ENCODE data around the gene ATP8A1. TPM values are rescaled to one million over a fixed set of nuclear protein-coding genes. Genes with fewer than 3 reads are reported as not detected.

The ATP8A1 gene
- total and polyA plus RNA-seq, 2 donors from 2014 or later = 4.6 to 27.4 TPM

DNA sequence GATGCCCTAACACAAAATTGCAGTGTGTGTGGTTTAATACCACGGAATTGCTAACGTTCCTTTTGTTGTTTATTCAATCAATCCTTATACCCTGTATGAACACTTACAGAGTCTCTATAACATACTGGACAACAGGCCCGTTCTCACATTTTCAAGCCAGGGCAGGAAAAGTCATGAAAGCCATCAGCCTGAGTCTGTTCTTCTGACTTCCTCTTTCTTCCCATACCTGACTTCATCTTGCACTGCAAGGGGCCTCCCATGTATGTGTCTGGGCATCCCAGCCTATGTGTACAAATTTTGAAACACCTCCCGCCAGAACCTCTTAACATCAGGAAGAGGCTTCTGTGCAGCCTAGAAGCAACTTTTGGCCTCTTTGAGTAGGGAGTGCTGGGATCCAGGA, 264.5 kb downstream of the ATP8A1 start:
- Histone ChIP-seq H3K9ac (ENCODE audit: low read length in 3 of 3) (no peak overlapping the region), H3K27ac (ENCODE audit: low read depth in 2 of 2, low read length in 2 of 2) (peak overlapping the region; percentile 30 to 40), H3K4me3 (ENCODE audit: low read length in 3 of 3) (no peak overlapping the region), H3K36me3 (ENCODE audit: control insufficient read depth in 2 of 3, insufficient read depth in 3 of 3, low read length in 3 of 3) (no peaks in the 10 kb centered on the region), H3K4me1 (ENCODE audit: control insufficient read depth in 2 of 3, insufficient read depth in 2 of 3, low read depth in 1 of 3, low read length in 3 of 3) (peaks cover 6% of the 10 kb centered on the region in 3 donors), H3K27me3 (ENCODE audit: control insufficient read depth, insufficient read depth, low read length) (peaks cover 2% of the 10 kb centered on the region), H3K9me3 (ENCODE audit: control insufficient read depth in 2 of 3, insufficient read depth in 1 of 3, low read length in 3 of 3) (no peaks in the 10 kb centered on the region)
- DNase-seq = no peak
- TF ChIP-seq, protein P1, sequence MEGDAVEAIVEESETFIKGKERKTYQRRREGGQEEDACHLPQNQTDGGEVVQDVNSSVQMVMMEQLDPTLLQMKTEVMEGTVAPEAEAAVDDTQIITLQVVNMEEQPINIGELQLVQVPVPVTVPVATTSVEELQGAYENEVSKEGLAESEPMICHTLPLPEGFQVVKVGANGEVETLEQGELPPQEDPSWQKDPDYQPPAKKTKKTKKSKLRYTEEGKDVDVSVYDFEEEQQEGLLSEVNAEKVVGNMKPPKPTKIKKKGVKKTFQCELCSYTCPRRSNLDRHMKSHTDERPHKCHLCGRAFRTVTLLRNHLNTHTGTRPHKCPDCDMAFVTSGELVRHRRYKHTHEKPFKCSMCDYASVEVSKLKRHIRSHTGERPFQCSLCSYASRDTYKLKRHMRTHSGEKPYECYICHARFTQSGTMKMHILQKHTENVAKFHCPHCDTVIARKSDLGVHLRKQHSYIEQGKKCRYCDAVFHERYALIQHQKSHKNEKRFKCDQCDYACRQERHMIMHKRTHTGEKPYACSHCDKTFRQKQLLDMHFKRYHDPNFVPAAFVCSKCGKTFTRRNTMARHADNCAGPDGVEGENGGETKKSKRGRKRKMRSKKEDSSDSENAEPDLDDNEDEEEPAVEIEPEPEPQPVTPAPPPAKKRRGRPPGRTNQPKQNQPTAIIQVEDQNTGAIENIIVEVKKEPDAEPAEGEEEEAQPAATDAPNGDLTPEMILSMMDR (IDR thresholded peaks at IDR 0.05; ENCODE audit: borderline replicate concordance, extremely low read depth, insufficient read depth) = no peak
- intact Hi-C loops (cut with DNase I) = no loop called here
- FAIRE-seq = no peak

DNA sequence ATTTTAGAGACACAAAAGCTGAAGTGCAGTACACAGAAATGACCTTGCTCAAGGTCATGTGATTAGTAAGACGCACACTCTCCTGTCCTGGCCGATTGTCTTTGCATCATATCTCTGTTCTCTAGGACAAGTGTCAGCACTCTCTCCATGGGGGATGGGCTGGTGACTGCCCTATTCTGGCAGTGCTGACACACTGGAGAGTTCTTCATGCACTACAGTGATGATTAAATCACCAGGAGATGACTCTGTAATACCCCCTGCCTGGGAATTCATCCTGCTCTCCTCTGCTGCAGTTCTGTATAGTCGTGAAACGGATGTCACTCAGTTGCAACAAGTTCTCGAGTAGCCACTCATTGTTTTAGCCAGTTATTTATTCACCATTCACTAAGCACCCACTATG, 264.9 kb downstream of the ATP8A1 start:
- FAIRE-seq = no peak
- H3K4me1 ChIP-seq (ENCODE audit: control insufficient read depth in 2 of 3, insufficient read depth in 2 of 3, low read depth in 1 of 3, low read length in 3 of 3) = peaks cover 6% of the 10 kb centered on the region in 3 donors
- TF ChIP-seq, protein P1 (IDR thresholded peaks at IDR 0.05; ENCODE audit: borderline replicate concordance, extremely low read depth, insufficient read depth) = no peak
- H3K9me3 ChIP-seq (ENCODE audit: control insufficient read depth in 2 of 3, insufficient read depth in 1 of 3, low read length in 3 of 3) = no peaks in the 10 kb centered on the region
- no peak overlapping the region for H3K9ac ChIP-seq (ENCODE audit: low read length in 3 of 3)
- peak in 1 of 5 donors; percentile 42 for DNase-seq
- intact Hi-C loops (cut with DNase I) = no loop called here
- H3K27me3 ChIP-seq (ENCODE audit: control insufficient read depth, insufficient read depth, low read length) = peaks cover 2% of the 10 kb centered on the region
- H3K4me3 ChIP-seq (ENCODE audit: low read length in 3 of 3) = no peak overlapping the region
- peak overlapping the region; percentile 30 to 40 for H3K27ac ChIP-seq (ENCODE audit: low read depth in 2 of 2, low read length in 2 of 2)
- no peaks in the 10 kb centered on the region for H3K36me3 ChIP-seq (ENCODE audit: control insufficient read depth in 2 of 3, insufficient read depth in 3 of 3, low read length in 3 of 3)

DNA sequence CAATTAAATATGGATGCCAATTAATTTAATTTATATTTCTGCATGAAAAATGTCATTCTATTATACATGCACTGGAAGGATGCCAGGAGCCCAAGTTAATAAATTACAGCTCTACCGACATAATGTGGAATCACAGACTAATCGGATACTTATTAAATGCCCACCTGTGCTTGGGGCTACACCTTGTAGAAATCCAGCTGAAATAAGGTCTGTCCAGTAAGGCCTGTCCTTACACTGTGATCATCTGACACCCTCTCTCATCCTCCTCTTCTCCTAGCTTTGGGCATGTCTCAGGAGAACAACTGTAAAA, 265.6 kb downstream of the ATP8A1 start:
- H3K9me3 ChIP-seq (ENCODE audit: control insufficient read depth in 2 of 3, insufficient read depth in 1 of 3, low read length in 3 of 3) = no peaks in the 10 kb centered on the region
- peak in 2 of 5 donors; percentile 59 to 79 for DNase-seq
- no peak overlapping the region for H3K9ac ChIP-seq (ENCODE audit: low read length in 3 of 3)
- H3K4me1 ChIP-seq (ENCODE audit: control insufficient read depth in 2 of 3, insufficient read depth in 2 of 3, low read depth in 1 of 3, low read length in 3 of 3) = peaks cover 4 to 6% (median 6%) of the 10 kb centered on the region in 3 donors
- H3K36me3 ChIP-seq (ENCODE audit: control insufficient read depth in 2 of 3, insufficient read depth in 3 of 3, low read length in 3 of 3) = no peaks in the 10 kb centered on the region
- intact Hi-C loops (cut with DNase I) = no loop called here
- FAIRE-seq = no peak
- peak overlapping the region in 2 of 3 donors; percentile 1 to 32 for H3K4me3 ChIP-seq (ENCODE audit: low read length in 3 of 3)
- peak overlapping the region; percentile 30 to 40 for H3K27ac ChIP-seq (ENCODE audit: low read depth in 2 of 2, low read length in 2 of 2)
- TF ChIP-seq, protein P1 (IDR thresholded peaks at IDR 0.05; ENCODE audit: borderline replicate concordance, extremely low read depth, insufficient read depth) = no peak
- peaks cover under 1% of the 10 kb centered on the region for H3K27me3 ChIP-seq (ENCODE audit: control insufficient read depth, insufficient read depth, low read length)
